Prostate gland (tissue), 2 donors: ENCODE data around the gene ABCC5.

ENCODE experiments used
- POLR2AphosphoS5 ChIP-seq: sonication (generic); formaldehyde crosslinking; IDR thresholded peaks from one replicate; pipeline ENCODE4 v1.6.1; 2017; ENCODE audit warnings: antibody characterized with exemption
- TF ChIP-seq, protein P1 (sequence below), 4 experiments: fragments of 200-600 bp in 2 of 4; fragments of 450-650 bp in 2 of 4; sonication (generic) in 2 of 4; IDR thresholded peaks; 1 replicate in 3 of 4; 2 replicates in 1 of 4; pipeline ENCODE4 v1.5.1; 2016 to 2019; ENCODE audit warnings: antibody characterized with exemption in 4 of 4, mild to moderate bottlenecking in 2 of 4, moderate library complexity in 2 of 4

DNA sequence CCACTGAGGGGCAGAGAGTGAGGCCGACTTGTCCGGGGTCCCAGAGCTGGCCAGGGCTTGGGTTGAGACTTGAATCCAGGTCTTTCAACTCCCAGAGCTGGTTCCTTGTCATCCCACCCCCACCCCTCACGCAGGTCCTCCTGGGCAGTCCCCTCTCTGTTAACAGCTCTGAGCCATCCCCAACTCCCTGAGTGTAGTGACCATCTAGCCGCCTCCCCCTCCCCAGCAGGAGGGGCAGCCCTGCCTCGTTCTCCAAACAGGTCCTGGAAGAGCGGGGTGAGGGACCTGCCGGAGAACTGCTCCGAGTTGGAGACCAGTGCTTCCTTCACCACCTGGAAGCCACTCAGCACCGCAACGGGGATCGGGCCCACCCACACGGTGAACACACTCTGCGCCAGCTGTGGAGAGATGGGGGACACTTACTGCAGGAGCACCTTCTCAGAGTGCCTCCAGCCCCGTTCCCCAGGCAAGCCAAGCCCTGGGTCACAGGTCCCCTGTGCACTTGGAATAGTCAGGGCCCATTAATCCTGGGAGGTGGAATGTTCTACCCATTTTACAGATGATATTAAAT lies 108.6 kb downstream of the ABCC5 start:
- TF ChIP-seq, protein P1, sequence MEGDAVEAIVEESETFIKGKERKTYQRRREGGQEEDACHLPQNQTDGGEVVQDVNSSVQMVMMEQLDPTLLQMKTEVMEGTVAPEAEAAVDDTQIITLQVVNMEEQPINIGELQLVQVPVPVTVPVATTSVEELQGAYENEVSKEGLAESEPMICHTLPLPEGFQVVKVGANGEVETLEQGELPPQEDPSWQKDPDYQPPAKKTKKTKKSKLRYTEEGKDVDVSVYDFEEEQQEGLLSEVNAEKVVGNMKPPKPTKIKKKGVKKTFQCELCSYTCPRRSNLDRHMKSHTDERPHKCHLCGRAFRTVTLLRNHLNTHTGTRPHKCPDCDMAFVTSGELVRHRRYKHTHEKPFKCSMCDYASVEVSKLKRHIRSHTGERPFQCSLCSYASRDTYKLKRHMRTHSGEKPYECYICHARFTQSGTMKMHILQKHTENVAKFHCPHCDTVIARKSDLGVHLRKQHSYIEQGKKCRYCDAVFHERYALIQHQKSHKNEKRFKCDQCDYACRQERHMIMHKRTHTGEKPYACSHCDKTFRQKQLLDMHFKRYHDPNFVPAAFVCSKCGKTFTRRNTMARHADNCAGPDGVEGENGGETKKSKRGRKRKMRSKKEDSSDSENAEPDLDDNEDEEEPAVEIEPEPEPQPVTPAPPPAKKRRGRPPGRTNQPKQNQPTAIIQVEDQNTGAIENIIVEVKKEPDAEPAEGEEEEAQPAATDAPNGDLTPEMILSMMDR (IDR thresholded peaks at IDR 0.05): no peak
- TF ChIP-seq POLR2AphosphoS5: no peak
